ENCODE data around the gene SLF2. TPM values are rescaled to one million over a fixed set of nuclear protein-coding genes. Genes with fewer than 3 reads are reported as not detected.

SLF2 gene
- total RNA-seq, 1 experiment from 2014 or later, result 13.6 TPM

DNA sequence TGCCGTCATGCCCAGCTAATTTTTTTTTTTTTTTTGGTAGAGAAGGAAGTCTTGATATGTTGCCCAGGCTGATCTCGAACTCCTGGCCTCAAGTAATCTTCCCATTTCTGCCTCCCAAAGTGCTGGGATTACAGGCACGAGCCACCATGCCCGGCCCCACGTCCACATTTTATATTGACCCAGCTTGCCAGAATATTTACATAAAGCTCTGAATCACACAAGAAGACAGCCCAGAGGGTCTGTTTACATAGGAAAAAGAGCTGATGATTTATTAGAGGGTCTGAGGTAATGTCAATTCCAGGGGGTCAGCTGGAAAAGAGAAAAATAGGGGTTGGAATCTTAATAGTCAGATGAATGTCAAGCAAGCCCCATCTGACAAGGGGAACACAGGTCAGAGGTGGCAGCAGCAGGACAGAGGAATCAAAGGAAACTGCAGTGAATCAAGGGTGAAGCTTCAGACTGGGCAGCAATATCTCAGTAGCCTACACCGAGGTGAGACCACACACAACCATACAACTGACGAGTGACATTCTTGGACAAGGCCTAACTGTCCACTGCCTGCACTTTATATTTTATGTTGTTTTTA, 15.8 kb upstream of the SLF2 start:
- no TSS peak for BruUV-seq (replicated peaks)
- POLR2A ChIA-PET (ENCODE audit: unreplicated experiment), result no interaction called here

DNA sequence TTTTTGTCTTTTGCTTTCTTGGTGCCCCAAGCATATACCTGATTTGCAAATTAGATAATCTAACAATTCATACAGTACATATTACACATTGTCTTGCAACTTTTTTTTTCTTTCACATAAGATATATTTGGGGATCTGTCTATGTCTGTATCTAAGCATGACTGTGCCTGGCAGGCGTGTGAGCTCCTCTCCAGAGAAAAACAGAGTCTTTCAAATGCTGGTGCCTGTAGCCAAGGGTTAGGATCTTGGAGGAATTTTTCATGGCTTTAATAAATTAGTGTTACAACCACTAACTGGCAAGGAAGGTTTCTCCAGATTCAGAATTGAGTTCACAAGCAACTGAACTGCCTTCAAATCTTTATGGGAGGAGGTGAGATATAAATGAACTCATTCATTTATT, 14.8 kb upstream of the SLF2 start:
- Histone ChIP-seq H3K27ac (no peak overlapping the region), H3K9me2 (ENCODE audit: insufficient read depth) (no peaks in the 10 kb centered on the region), H3K9me3 (ENCODE audit: insufficient read depth, low read depth) (no peaks in the 10 kb centered on the region), H4K20me1 (ENCODE audit: insufficient read depth) (no peaks in the 10 kb centered on the region), H3K4me2 (no peak overlapping the region), H3K4me1 (replicated peaks; ENCODE audit: insufficient read depth) (no peaks in the 10 kb centered on the region), H3K4me3 (no peak overlapping the region), H2AFZ (no peak overlapping the region), H3K79me2 (ENCODE audit: low read depth) (no peaks in the 10 kb centered on the region), H3K27me3 (ENCODE audit: insufficient read depth, low read depth) (no peaks in the 10 kb centered on the region), H3F3A (ENCODE audit: insufficient read depth, low read depth) (no peaks in the 10 kb centered on the region), H3K36me3 (ENCODE audit: low read depth) (no peaks in the 10 kb centered on the region)
- TF ChIP-seq, protein P1, sequence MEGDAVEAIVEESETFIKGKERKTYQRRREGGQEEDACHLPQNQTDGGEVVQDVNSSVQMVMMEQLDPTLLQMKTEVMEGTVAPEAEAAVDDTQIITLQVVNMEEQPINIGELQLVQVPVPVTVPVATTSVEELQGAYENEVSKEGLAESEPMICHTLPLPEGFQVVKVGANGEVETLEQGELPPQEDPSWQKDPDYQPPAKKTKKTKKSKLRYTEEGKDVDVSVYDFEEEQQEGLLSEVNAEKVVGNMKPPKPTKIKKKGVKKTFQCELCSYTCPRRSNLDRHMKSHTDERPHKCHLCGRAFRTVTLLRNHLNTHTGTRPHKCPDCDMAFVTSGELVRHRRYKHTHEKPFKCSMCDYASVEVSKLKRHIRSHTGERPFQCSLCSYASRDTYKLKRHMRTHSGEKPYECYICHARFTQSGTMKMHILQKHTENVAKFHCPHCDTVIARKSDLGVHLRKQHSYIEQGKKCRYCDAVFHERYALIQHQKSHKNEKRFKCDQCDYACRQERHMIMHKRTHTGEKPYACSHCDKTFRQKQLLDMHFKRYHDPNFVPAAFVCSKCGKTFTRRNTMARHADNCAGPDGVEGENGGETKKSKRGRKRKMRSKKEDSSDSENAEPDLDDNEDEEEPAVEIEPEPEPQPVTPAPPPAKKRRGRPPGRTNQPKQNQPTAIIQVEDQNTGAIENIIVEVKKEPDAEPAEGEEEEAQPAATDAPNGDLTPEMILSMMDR (conservative IDR thresholded peaks at IDR 0.05), result no peak
- TF ChIP-seq EZH2 (IDR thresholded peaks at IDR 0.05; ENCODE audit: low read depth), result no peak
- ChIA-PET CTCF (no interaction called here), POLR2A (ENCODE audit: unreplicated experiment) (interaction anchor here (0.6 kb wide), 1 partner anchor 15 kb away, joined by 4 read pairs; no protein-coding TSS in a partner anchor)
- intact Hi-C loops (cut with micrococcal nuclease; ENCODE audit: unreplicated experiment), result no loop called here
- DNase-seq, result no peak
- no TSS peak for BruUV-seq (replicated peaks)

More for the DNA sequence above, 15.8 kb upstream of the SLF2 start:
- H3K9me2 ChIP-seq (ENCODE audit: insufficient read depth), result no peaks in the 10 kb centered on the region
- DNase-seq, result no peak
- H2AFZ ChIP-seq, result no peak overlapping the region
- no peaks in the 10 kb centered on the region for H3K79me2 ChIP-seq (ENCODE audit: low read depth)
- no peak for TF ChIP-seq EZH2 (IDR thresholded peaks at IDR 0.05; ENCODE audit: low read depth)
- TF ChIP-seq, protein P1 (conservative IDR thresholded peaks at IDR 0.05), result no peak
- H4K20me1 ChIP-seq (ENCODE audit: insufficient read depth), result no peaks in the 10 kb centered on the region
- no peaks in the 10 kb centered on the region for H3K36me3 ChIP-seq (ENCODE audit: low read depth)
- intact Hi-C loops (cut with micrococcal nuclease; ENCODE audit: unreplicated experiment), result no loop called here
- CTCF ChIA-PET, result no interaction called here
- no peak overlapping the region for H3K4me2 ChIP-seq
- H3F3A ChIP-seq (ENCODE audit: insufficient read depth, low read depth), result no peaks in the 10 kb centered on the region
- no peaks in the 10 kb centered on the region for H3K9me3 ChIP-seq (ENCODE audit: insufficient read depth, low read depth)
- no peak overlapping the region for H3K4me3 ChIP-seq
- no peaks in the 10 kb centered on the region for H3K27me3 ChIP-seq (ENCODE audit: insufficient read depth, low read depth)
- H3K27ac ChIP-seq, result no peak overlapping the region
- no peaks in the 10 kb centered on the region for H3K4me1 ChIP-seq (replicated peaks; ENCODE audit: insufficient read depth)

GRCh38 chr10:100899171-100899570, 13.6 kb upstream of the SLF2 start:
- H3K9me3 ChIP-seq (ENCODE audit: insufficient read depth, low read depth), result no peaks in the 10 kb centered on the region
- H4K20me1 ChIP-seq (ENCODE audit: insufficient read depth), result no peaks in the 10 kb centered on the region
- H3F3A ChIP-seq (ENCODE audit: insufficient read depth, low read depth), result no peaks in the 10 kb centered on the region
- no peak for DNase-seq
- no TSS peak for BruUV-seq (replicated peaks)
- H3K4me1 ChIP-seq (replicated peaks; ENCODE audit: insufficient read depth), result no peaks in the 10 kb centered on the region
- ChIA-PET CTCF (no interaction called here), POLR2A (ENCODE audit: unreplicated experiment) (no interaction called here)
- TF ChIP-seq EZH2 (IDR thresholded peaks at IDR 0.05; ENCODE audit: low read depth), result no peak
- TF ChIP-seq, protein P1 (conservative IDR thresholded peaks at IDR 0.05), result no peak
- H2AFZ ChIP-seq, result no peak overlapping the region
- no peaks in the 10 kb centered on the region for H3K9me2 ChIP-seq (ENCODE audit: insufficient read depth)
- no peak overlapping the region for H3K4me3 ChIP-seq
- H3K27me3 ChIP-seq (ENCODE audit: insufficient read depth, low read depth), result no peaks in the 10 kb centered on the region
- intact Hi-C loops (cut with micrococcal nuclease; ENCODE audit: unreplicated experiment), result no loop called here
- no peak overlapping the region for H3K27ac ChIP-seq
- no peaks in the 10 kb centered on the region for H3K79me2 ChIP-seq (ENCODE audit: low read depth)
- H3K4me2 ChIP-seq, result no peak overlapping the region
- no peaks in the 10 kb centered on the region for H3K36me3 ChIP-seq (ENCODE audit: low read depth)

Data from PC-9 (cell line).